H1 (cell line): ENCODE data around the gene AP5M1. TPM values are rescaled to one million over a fixed set of nuclear protein-coding genes. Genes with fewer than 3 reads are reported as not detected.

ENCODE experiments used
- CTCF ChIA-PET: fragments of 300-600 bp; sonication (Branson Sonifier 250); formaldehyde crosslinking; loops from one replicate; lab custom pipeline; 2021; ENCODE audit not compliant: partially characterized antibody; lab: Charles Lee
- POLR2A ChIA-PET: fragments of 300-600 bp; sonication (Branson Sonifier 250); formaldehyde crosslinking; loops from one replicate; lab custom pipeline; 2021; ENCODE audit warnings: inconsistent platforms; ENCODE audit not compliant: partially characterized antibody; lab: Charles Lee
- DNase-seq, 2 experiments: peaks; one replicate each; pipeline versions ENCODE4 v3.0.0 to v3.0.0-alpha.2; 2010 to 2022; ENCODE audit warnings: low spot score in 2 of 2, low read depth in 1 of 2, mixed read lengths in 1 of 2
- FAIRE-seq: peaks from 2 replicates; lab custom pipeline; 2011; peaks lifted over from hg19 to GRCh38; lab: Jason Lieb, UNC
- H2AFZ ChIP-seq: 2 replicates; pipeline ENCODE4 v1.8.1; 2012; ENCODE audit warnings: low read length, inconsistent platforms
- H2AK5ac ChIP-seq: 2 replicates; pipeline ENCODE4 v1.6.1; 2013; ENCODE audit warnings: low read depth, low read length
- H2BK120ac ChIP-seq: replicated peaks from 2 replicates; pipeline ENCODE3; 2013; ENCODE audit warnings: low read depth, low read length, inconsistent platforms
- H2BK12ac ChIP-seq: 2 replicates; pipeline ENCODE4 v1.6.1; 2013; ENCODE audit warnings: low read depth, low read length
- H2BK15ac ChIP-seq: 2 replicates; pipeline ENCODE4 v1.6.1; 2013; ENCODE audit warnings: low read length
- H2BK20ac ChIP-seq: 2 replicates; pipeline ENCODE4 v1.6.1; 2013; ENCODE audit warnings: low read length
- H2BK5ac ChIP-seq: 2 replicates; pipeline ENCODE4 v1.6.1; 2013; ENCODE audit warnings: low read depth, low read length
- H3K14ac ChIP-seq: 2 replicates; pipeline ENCODE4 v1.6.1; 2013; ENCODE audit warnings: inconsistent platforms; ENCODE audit not compliant: insufficient read length
- H3K18ac ChIP-seq: 2 replicates; pipeline ENCODE4 v1.6.1; 2013; ENCODE audit warnings: low read length; ENCODE audit errors: extremely low read depth
- H3K23ac ChIP-seq: 2 replicates; pipeline ENCODE4 v1.6.1; 2013; ENCODE audit warnings: inconsistent platforms; ENCODE audit not compliant: insufficient read length
- H3K23me2 ChIP-seq: 2 replicates; pipeline ENCODE4 v1.6.1; 2013; ENCODE audit warnings: low read depth, low read length
- H3K27ac ChIP-seq: 2 replicates; pipeline ENCODE4 v1.6.1; 2011; ENCODE audit warnings: low read depth, low read length, inconsistent platforms
- H3K27me3 ChIP-seq, 4 experiments: replicated peaks in 1 of 4; 1 replicate in 1 of 4; 2 replicates in 3 of 4; pipeline versions ENCODE4 v1.6.1 to v1.8.1; 2011 to 2013; ENCODE audit warnings: low read length in 3 of 4, mild to moderate bottlenecking in 3 of 4, inconsistent platforms in 2 of 4, mixed read lengths in 2 of 4, moderate library complexity in 1 of 4; ENCODE audit not compliant: control insufficient read depth in 3 of 4, insufficient read depth in 3 of 4; ENCODE audit errors: extremely low read depth in 1 of 4
- H3K36me3 ChIP-seq, 4 experiments: 2 replicates each; pipeline versions ENCODE4 v1.6.1 to v1.8.1; 2011 to 2013; ENCODE audit warnings: mild to moderate bottlenecking in 4 of 4, low read length in 3 of 4, moderate library complexity in 2 of 4, control low read depth in 1 of 4, inconsistent platforms in 1 of 4; ENCODE audit not compliant: insufficient read depth in 4 of 4, control insufficient read depth in 2 of 4
- H3K4ac ChIP-seq: replicated peaks from 2 replicates; pipeline ENCODE3; 2013; ENCODE audit warnings: low read length, low read depth, mixed read lengths, inconsistent platforms; ENCODE audit not compliant: insufficient read length
- H3K4me1 ChIP-seq, 4 experiments: replicated peaks in 1 of 4; 1 replicate in 1 of 4; 2 replicates in 3 of 4; pipeline versions ENCODE4 v1.6.1 to v1.8.1; 2011 to 2013; ENCODE audit warnings: low read length in 3 of 4, inconsistent platforms in 2 of 4, mixed read lengths in 1 of 4; ENCODE audit not compliant: insufficient read depth in 4 of 4, control insufficient read depth in 3 of 4
- H3K4me2 ChIP-seq, 2 experiments: 2 replicates each; pipeline versions ENCODE4 v1.6.1 to v1.8.1; 2011 to 2013; ENCODE audit warnings: low read depth in 2 of 2, low read length in 2 of 2, control low read depth in 1 of 2, inconsistent platforms in 1 of 2, mild to moderate bottlenecking in 1 of 2; ENCODE audit not compliant: insufficient read depth in 1 of 2
- H3K4me3 ChIP-seq, 4 experiments: fragments of 200-600, 300-600 bp in 1 of 4; sonication (generic), shearing (Covaris generic), sonication (Bioruptor Twin) in 1 of 4; 2 replicates each; pipeline versions ENCODE4 v1.5.1 to v1.8.1; 2011 to 2016; ENCODE audit warnings: low read length in 4 of 4, low read depth in 3 of 4, control low read depth in 2 of 4, inconsistent platforms in 2 of 4, mild to moderate bottlenecking in 2 of 4, mixed read lengths in 1 of 4, moderate library complexity in 1 of 4; ENCODE audit not compliant: insufficient read depth in 2 of 4; ENCODE audit errors: extremely low read depth in 1 of 4
- H3K56ac ChIP-seq: replicated peaks from 2 replicates; pipeline ENCODE3; 2013; ENCODE audit warnings: low read depth, mild to moderate bottlenecking, mixed read lengths, low read length, inconsistent platforms; ENCODE audit not compliant: insufficient read length
- H3K79me1 ChIP-seq: 2 replicates; pipeline ENCODE4 v1.6.1; 2013; ENCODE audit warnings: low read depth, low read length, control low read depth
- H3K79me2 ChIP-seq, 2 experiments: 2 replicates each; pipeline versions ENCODE4 v1.6.1 to v1.8.1; 2012 to 2013; ENCODE audit warnings: low read length in 2 of 2, mild to moderate bottlenecking in 2 of 2, inconsistent platforms in 1 of 2; ENCODE audit not compliant: insufficient read depth in 2 of 2, control insufficient read depth in 1 of 2
- H3K9ac ChIP-seq, 4 experiments: replicated peaks in 1 of 4; 1 replicate in 1 of 4; 2 replicates in 3 of 4; pipeline versions ENCODE4 v1.6.1 to v1.8.1; 2011 to 2013; ENCODE audit warnings: low read depth in 3 of 4, low read length in 3 of 4, control low read depth in 2 of 4, mild to moderate bottlenecking in 2 of 4, moderate library complexity in 2 of 4, inconsistent platforms in 1 of 4; ENCODE audit errors: extremely low read depth in 1 of 4
- H3K9me3 ChIP-seq, 2 experiments: 2 replicates each; pipeline versions ENCODE4 v1.6.1 to v1.8.1; 2012 to 2013; ENCODE audit warnings: mild to moderate bottlenecking in 2 of 2, moderate library complexity in 2 of 2, control low read depth in 1 of 2, inconsistent platforms in 1 of 2, low read depth in 1 of 2, low read length in 1 of 2, mixed read lengths in 1 of 2; ENCODE audit not compliant: insufficient read depth in 2 of 2
- H4K20me1 ChIP-seq, 2 experiments: replicated peaks in 1 of 2; 2 replicates each; pipeline versions ENCODE3 to v1.8.1; 2011 to 2013; ENCODE audit warnings: inconsistent platforms in 2 of 2, low read length in 2 of 2, mild to moderate bottlenecking in 1 of 2; ENCODE audit not compliant: insufficient read depth in 2 of 2, control insufficient read depth in 1 of 2
- H4K5ac ChIP-seq: 2 replicates; pipeline ENCODE4 v1.6.1; 2013; ENCODE audit warnings: low read length, low read depth, mixed read lengths, inconsistent platforms; ENCODE audit not compliant: insufficient read length
- H4K8ac ChIP-seq: 2 replicates; pipeline ENCODE4 v1.8.0; 2013; ENCODE audit warnings: mild to moderate bottlenecking, moderate library complexity, low read length, inconsistent platforms; ENCODE audit not compliant: insufficient read depth; ENCODE audit errors: extremely low read depth
- H4K91ac ChIP-seq: replicated peaks from 2 replicates; pipeline ENCODE3; 2013; ENCODE audit warnings: low read length, mixed read lengths, inconsistent platforms; ENCODE audit not compliant: insufficient read length
- CHD2 ChIP-seq: IDR thresholded peaks from 2 replicates; pipeline ENCODE4 v1.6.1; 2012; ENCODE audit warnings: low read length, improper control_type of control experiment
- CREB1 ChIP-seq: IDR thresholded peaks from 2 replicates; pipeline ENCODE4 v1.6.1; 2012; ENCODE audit warnings: inconsistent platforms
- EGR1 ChIP-seq: IDR thresholded peaks from 2 replicates; pipeline ENCODE4 v1.6.1; 2011; ENCODE audit warnings: low read depth, low read length, borderline replicate concordance
- GABPA ChIP-seq: IDR thresholded peaks from 2 replicates; pipeline ENCODE4 v1.6.1; 2011; ENCODE audit warnings: mild to moderate bottlenecking, low read length, moderate library complexity, borderline replicate concordance; ENCODE audit not compliant: insufficient read depth
- HDAC6 ChIP-seq: IDR thresholded peaks from one replicate; pipeline ENCODE4 v1.7.1; 2012; ENCODE audit warnings: low read depth, mild to moderate bottlenecking, inconsistent platforms, low read length, moderate library complexity
- JUN ChIP-seq: IDR thresholded peaks from 2 replicates; pipeline ENCODE4 v1.6.1; 2011; ENCODE audit warnings: low read depth, mild to moderate bottlenecking, improper control_type of control experiment, low read length
- KDM5A ChIP-seq: fragments of 200-600 bp; IDR thresholded peaks from 2 replicates; pipeline ENCODE4 v1.7.1; 2012; ENCODE audit warnings: mild to moderate bottlenecking, low read length, inconsistent platforms, mixed read lengths
- MAFK ChIP-seq: IDR thresholded peaks from 2 replicates; pipeline ENCODE4 v1.6.1; 2012; ENCODE audit warnings: low read depth, mild to moderate bottlenecking, improper control_type of control experiment, low read length
- NRF1 ChIP-seq: IDR thresholded peaks from 2 replicates; pipeline ENCODE4 v1.6.1; 2011; ENCODE audit warnings: mild to moderate bottlenecking, low read depth, low read length, improper control_type of control experiment
- POLR2A ChIP-seq, 2 experiments: IDR thresholded peaks; 1 replicate in 1 of 2; 2 replicates in 1 of 2; pipeline ENCODE4 v1.6.1; 2011; ENCODE audit warnings: low read depth in 2 of 2, low read length in 2 of 2, mild to moderate bottlenecking in 2 of 2; ENCODE audit errors: control extremely low read depth in 1 of 2
- RNF2 ChIP-seq: fragments of 200-900, 300-1000 bp; sonication (generic); IDR thresholded peaks from 2 replicates; pipeline ENCODE4 v1.7.1; 2016; ENCODE audit warnings: borderline replicate concordance, low read depth, mild to moderate bottlenecking, antibody characterized with exemption, low read length; ENCODE audit not compliant: poor library complexity, severe bottlenecking; ENCODE audit errors: missing control alignments
- SUZ12 ChIP-seq: fragments of 200-600 bp; sonication (generic); IDR thresholded peaks from 2 replicates; pipeline ENCODE4 v1.6.1; 2012; ENCODE audit warnings: mild to moderate bottlenecking, inconsistent platforms, low read length, moderate library complexity, mixed read lengths
- ZNF274 ChIP-seq: IDR thresholded peaks from 2 replicates; pipeline ENCODE4 v1.7.0; 2012; ENCODE audit warnings: low read length, borderline replicate concordance; ENCODE audit errors: extremely low read depth
- polyA plus RNA-seq, 7 experiments: library from polyadenylated mRNA; depleted of rRNA in 3 of 7; stranded (reverse) in 5 of 7; unstranded in 2 of 7; fragments of >200 nt in 5 of 7; fragments of 200-250 nt in 2 of 7; gene quantifications; 1 replicate in 5 of 7; 2 replicates in 1 of 7; 4 replicates in 1 of 7; pipeline versions ENCODE4 v1.2.1 to v1.2.3, GENCODE V29; 2011 to 2013; ENCODE audit warnings: missing spikeins in 2 of 7, mixed read lengths in 2 of 7
- total RNA-seq: library from RNA; stranded (reverse); fragmentation: NEBNext Ultra II Directional; extraction: Animal tissue kit (Norgen Biotek cat#: 25700); gene quantifications from 2 replicates; pipeline ENCODE4 v1.2.1, GENCODE V29; 2021
- TF ChIP-seq, protein P1 (sequence below): IDR thresholded peaks from 2 replicates; pipeline ENCODE4 v1.6.1; 2012; ENCODE audit warnings: inconsistent platforms

AP5M1 gene
- total and polyA plus RNA-seq, 2 of the 8 experiments (the other 6 are each of a cell fraction or from before 2014, with no cell fraction given) = 20.9 to 51.9 TPM

- no peak for TF ChIP-seq CHD2
These were observed 9.1 kb upstream of the AP5M1 start (continued) for GRCh38 chr14:57259672-57260071.

DNA sequence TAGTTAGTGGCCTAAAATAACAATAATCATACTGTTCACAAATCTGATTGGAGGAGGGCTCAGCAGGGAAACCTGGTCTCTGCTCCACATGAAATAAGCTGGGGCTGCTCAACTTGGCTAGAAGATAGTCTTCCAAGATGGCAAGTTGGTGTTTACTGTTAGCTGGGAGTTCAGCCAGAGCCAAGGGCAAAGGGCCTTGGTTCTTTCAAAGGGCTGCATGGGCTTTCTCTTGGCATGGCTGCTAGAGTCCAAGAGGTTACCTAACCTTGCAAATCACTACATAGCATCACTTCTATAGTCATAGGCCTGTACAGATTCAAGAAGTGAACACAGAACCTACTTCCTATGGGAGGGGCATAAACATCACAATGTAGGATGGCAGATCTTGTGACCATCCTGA is 7.2 kb upstream of the AP5M1 start:
- peaks cover 10 to 98% of the 10 kb centered on the region in 2 experiments for H3K79me2 ChIP-seq

More for the DNA sequence above, 7.2 kb upstream of the AP5M1 start:
- no peak overlapping the region for H3K23ac ChIP-seq
- H3K79me1 ChIP-seq = peaks cover 6% of the 10 kb centered on the region
- peaks cover 0 to 7% (median 2%) of the 10 kb centered on the region in 4 experiments; a peak in 3 of 7 replicates for H3K4me1 ChIP-seq
- H2BK12ac ChIP-seq = no peak overlapping the region
- no peak overlapping the region for H2AK5ac ChIP-seq
- no peak overlapping the region for H3K18ac ChIP-seq
- H3K4ac ChIP-seq = no peak overlapping the region
- H3K23me2 ChIP-seq = no peaks in the 10 kb centered on the region
- peaks cover 5 to 6% of the 10 kb centered on the region in 2 experiments for H4K20me1 ChIP-seq
- ChIA-PET POLR2A (no interaction called here), CTCF (no interaction called here)
- H2BK5ac ChIP-seq = no peak overlapping the region
- no peak overlapping the region for H4K91ac ChIP-seq
- no peak overlapping the region for H2BK20ac ChIP-seq
- no peak overlapping the region for H2BK120ac ChIP-seq
- no peak overlapping the region for H3K4me2 ChIP-seq
- H3K14ac ChIP-seq = no peak overlapping the region
- TF ChIP-seq RNF2 = no peak
- no peak for TF ChIP-seq MAFK
- no peak for TF ChIP-seq SUZ12
- TF ChIP-seq, protein P1, sequence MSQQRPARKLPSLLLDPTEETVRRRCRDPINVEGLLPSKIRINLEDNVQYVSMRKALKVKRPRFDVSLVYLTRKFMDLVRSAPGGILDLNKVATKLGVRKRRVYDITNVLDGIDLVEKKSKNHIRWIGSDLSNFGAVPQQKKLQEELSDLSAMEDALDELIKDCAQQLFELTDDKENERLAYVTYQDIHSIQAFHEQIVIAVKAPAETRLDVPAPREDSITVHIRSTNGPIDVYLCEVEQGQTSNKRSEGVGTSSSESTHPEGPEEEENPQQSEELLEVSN = no peak
- TF ChIP-seq GABPA = no peak
- TF ChIP-seq EGR1 = no peak
- TF ChIP-seq NRF1 = no peak
- TF ChIP-seq JUN = no peak
- TF ChIP-seq POLR2A (IDR thresholded peaks at IDR 0.05; ENCODE audit: control extremely low read depth in 1 of 2, low read depth in 2 of 2, low read length in 2 of 2) = no peak
- no peak for TF ChIP-seq ZNF274
- TF ChIP-seq KDM5A = no peak
- TF ChIP-seq CREB1 = no peak
- no peak for TF ChIP-seq HDAC6
- TF ChIP-seq, all 59 proteins: peak for 0
- H3K36me3 ChIP-seq = peaks cover 0 to 3% (median 1%) of the 10 kb centered on the region in 4 experiments; a peak in 1 of 8 replicates
- FAIRE-seq = no peak
- H3K56ac ChIP-seq = no peak overlapping the region
- DNase-seq = no peak
- H4K8ac ChIP-seq = no peak overlapping the region
- H3K9ac ChIP-seq = no peak overlapping the region
- no peak overlapping the region for H4K5ac ChIP-seq
- H3K4me3 ChIP-seq = no peak overlapping the region
- no peak overlapping the region for H3K27ac ChIP-seq
- H2AFZ ChIP-seq = no peak overlapping the region
- no peaks in the 10 kb centered on the region for H3K9me3 ChIP-seq
- H2BK15ac ChIP-seq = no peak overlapping the region
- no peaks in the 10 kb centered on the region for H3K27me3 ChIP-seq
